Measurements from ENCODE around the gene SLC35F3. TPM values are rescaled to one million over a fixed set of nuclear protein-coding genes. Genes with fewer than 3 reads are reported as not detected.

The SLC35F3 gene
- total and polyA plus RNA-seq, 7 donors: under 0.01 to 0.54 (median 0.28) TPM; not detected in 2

- no peak overlapping the region for H3K4me3 ChIP-seq
- H3K36me3 ChIP-seq: no peaks in the 10 kb centered on the region
- no peak overlapping the region for H3K27ac ChIP-seq
- DNase-seq: no peak
- H3K9me3 ChIP-seq: no peaks in the 10 kb centered on the region
- intact Hi-C loops (cut with DNase I): no loop called here
- H3K27me3 ChIP-seq: peaks cover 0 to 8% (median 0%) of the 10 kb centered on the region in 3 donors
- no peaks in the 10 kb centered on the region for H3K4me1 ChIP-seq
- whole genome bisulfite sequencing, 2 donors: 40 to 57% methylated on average over 17 of the region's 17 CpGs
- TF ChIP-seq CTCF (IDR thresholded peaks at IDR 0.05) (no peak), POLR2AphosphoS5 (IDR thresholded peaks at IDR 0.05) (no peak), EP300 (IDR thresholded peaks at IDR 0.05) (no peak), POLR2A (IDR thresholded peaks at IDR 0.05) (no peak)
Observed at GRCh38 chr1:234111458-234112142, 207.1 kb downstream of the SLC35F3 start.

GRCh38 chr1:234114648-234115307, 210.3 kb downstream of the SLC35F3 start:
- no peaks in the 10 kb centered on the region for H3K36me3 ChIP-seq
- H3K27me3 ChIP-seq: peaks cover 0 to 8% (median 0%) of the 10 kb centered on the region in 3 donors
- no peak overlapping the region for H3K27ac ChIP-seq
- no peaks in the 10 kb centered on the region for H3K9me3 ChIP-seq
- no peak overlapping the region for H3K4me3 ChIP-seq
- intact Hi-C loops (cut with DNase I): loop anchor here (2.0 kb wide), 1 partner anchor 194 kb away; no protein-coding TSS in a partner anchor
- no peaks in the 10 kb centered on the region for H3K4me1 ChIP-seq
- TF ChIP-seq POLR2A (IDR thresholded peaks at IDR 0.05): no peak
- TF ChIP-seq EP300 (IDR thresholded peaks at IDR 0.05): no peak
- no peak for TF ChIP-seq POLR2AphosphoS5 (IDR thresholded peaks at IDR 0.05)
- peak in 2 of 4 experiments; percentile 24 to 56 for TF ChIP-seq CTCF (IDR thresholded peaks at IDR 0.05)
- no peak for DNase-seq
- 13 to 19% methylated on average over 11 of the region's 11 CpGs for WGBS, 2 donors

GRCh38 chr1:234118911-234119310, 214.4 kb downstream of the SLC35F3 start:
- no peak for DNase-seq
- TF ChIP-seq CTCF (IDR thresholded peaks at IDR 0.05): no peak
- TF ChIP-seq POLR2AphosphoS5 (IDR thresholded peaks at IDR 0.05): no peak
- TF ChIP-seq POLR2A (IDR thresholded peaks at IDR 0.05): no peak
- no peak for TF ChIP-seq EP300 (IDR thresholded peaks at IDR 0.05)
- no peaks in the 10 kb centered on the region for H3K9me3 ChIP-seq
- H3K27ac ChIP-seq: no peak overlapping the region
- H3K4me1 ChIP-seq: no peaks in the 10 kb centered on the region
- no peaks in the 10 kb centered on the region for H3K36me3 ChIP-seq
- intact Hi-C loops (cut with DNase I): no loop called here
- H3K4me3 ChIP-seq: no peak overlapping the region
- H3K27me3 ChIP-seq: peaks cover 0 to 6% (median 0%) of the 10 kb centered on the region in 3 donors

- no peaks in the 10 kb centered on the region for H3K4me1 ChIP-seq
- DNase-seq: no peak
- peaks cover 0 to 7% (median 0%) of the 10 kb centered on the region in 3 donors for H3K27me3 ChIP-seq
- intact Hi-C loops (cut with DNase I): no loop called here
- TF ChIP-seq POLR2AphosphoS5 (IDR thresholded peaks at IDR 0.05) (no peak), CTCF (IDR thresholded peaks at IDR 0.05) (no peak), POLR2A (IDR thresholded peaks at IDR 0.05) (no peak), EP300 (IDR thresholded peaks at IDR 0.05) (no peak)
- no peak overlapping the region for H3K27ac ChIP-seq
- H3K36me3 ChIP-seq: no peaks in the 10 kb centered on the region
- 84 to 89% methylated on average over 5 of the region's 5 CpGs for WGBS, 2 donors
- H3K4me3 ChIP-seq: no peak overlapping the region
- no peaks in the 10 kb centered on the region for H3K9me3 ChIP-seq
Observed at GRCh38 chr1:234119431-234119830, 215.0 kb downstream of the SLC35F3 start.
